HepG2 (cell line): ENCODE data around the gene GPLD1. TPM values are rescaled to one million over a fixed set of nuclear protein-coding genes. Genes with fewer than 3 reads are reported as not detected.

Source experiments
- ATAC-seq: fragments of 200-7000 bp; cut with Tn5 transposase; 3 replicates; pipeline ENCODE4 v1.9.1; 2020; ENCODE audit warnings: mild to moderate bottlenecking, moderate library complexity
- BruUV-seq: library from RNA; stranded (reverse); fragments of 400-500 nt; replicated peaks from 2 replicates; lab custom pipeline; 2021; lab: Mats Ljungman, UMichigan
- CTCF ChIA-PET: fragments of 300-600 bp; formaldehyde crosslinking; extraction: SDS; loops from one replicate; lab custom pipeline; 2021; ENCODE audit warnings: low total read pairs, inconsistent platforms, low intra/inter-chr PET ratio; lab: Yijun Ruan, JAX
- POLR2A ChIA-PET: fragments of 350-600 bp; sonication (Branson Sonifier 250); formaldehyde crosslinking; loops from one replicate; lab custom pipeline; 2020; ENCODE audit warnings: antibody characterized with exemption, inconsistent platforms; lab: Yijun Ruan, JAX
- DNase-seq: peaks from one replicate; pipeline ENCODE4 v3.0.0-alpha.2; 2015; ENCODE audit warnings: low spot score
- FAIRE-seq: peaks from 3 replicates; lab custom pipeline; 2011; peaks lifted over from hg19 to GRCh38; lab: Jason Lieb, UNC
- H2AFZ ChIP-seq: one replicate; pipeline ENCODE4 v1.6.1; 2011; ENCODE audit warnings: low read length, inconsistent platforms
- H3K27ac ChIP-seq: fragments of 300-600 bp; 3 replicates; pipeline ENCODE4 v1.8.0; 2011; ENCODE audit warnings: mixed run types, mild to moderate bottlenecking, mixed read lengths, low read length, inconsistent platforms; ENCODE audit not compliant: insufficient read depth; ENCODE audit errors: extremely low read length
- H3K27me3 ChIP-seq, 2 experiments: fragments of 200-600 bp in 1 of 2; 2 replicates in 1 of 2; 3 replicates in 1 of 2; pipeline versions ENCODE4 v1.6.0 to v1.8.0; 2011; ENCODE audit warnings: low read length in 2 of 2, mild to moderate bottlenecking in 2 of 2, moderate library complexity in 2 of 2, inconsistent platforms in 1 of 2; ENCODE audit not compliant: insufficient read depth in 2 of 2, control insufficient read depth in 1 of 2
- H3K36me3 ChIP-seq, 2 experiments: fragments of 200-600 bp in 1 of 2; replicated peaks in 1 of 2; 2 replicates in 1 of 2; 3 replicates in 1 of 2; pipeline versions ENCODE4 v1.5.1 to v1.8.0; 2011; ENCODE audit warnings: low read length in 2 of 2, inconsistent platforms in 1 of 2; ENCODE audit not compliant: insufficient read depth in 2 of 2, control insufficient read depth in 1 of 2
- H3K4me1 ChIP-seq: 2 replicates; pipeline ENCODE4 v1.5.1; 2012; ENCODE audit warnings: low read length, inconsistent platforms; ENCODE audit not compliant: insufficient read depth
- H3K4me2 ChIP-seq: 2 replicates; pipeline ENCODE4 v1.6.0; 2011; ENCODE audit warnings: low read depth, low read length, inconsistent platforms
- H3K4me3 ChIP-seq, 3 experiments: fragments of 200-600 bp in 1 of 3; sonication (generic), shearing (Covaris generic) in 1 of 3; replicated peaks in 1 of 3; 2 replicates each; pipeline ENCODE4 v1.5.1; 2011 to 2016; ENCODE audit warnings: low read length in 3 of 3, inconsistent platforms in 2 of 3, low read depth in 2 of 3, mild to moderate bottlenecking in 2 of 3, control low read depth in 1 of 3, mixed read lengths in 1 of 3; ENCODE audit not compliant: insufficient read depth in 1 of 3
- H3K79me2 ChIP-seq: one replicate; pipeline ENCODE4 v1.6.1; 2011; ENCODE audit warnings: low read length, inconsistent platforms; ENCODE audit not compliant: insufficient read depth
- H3K9ac ChIP-seq: 2 replicates; pipeline ENCODE4 v1.6.0; 2011; ENCODE audit warnings: mild to moderate bottlenecking, low read depth, low read length, inconsistent platforms; ENCODE audit not compliant: insufficient read depth
- H3K9me3 ChIP-seq: 2 replicates; pipeline ENCODE4 v1.5.1; 2012; ENCODE audit warnings: mild to moderate bottlenecking, low read length
- H4K20me1 ChIP-seq: 2 replicates; pipeline ENCODE4 v1.6.0; 2011; ENCODE audit warnings: inconsistent platforms, mild to moderate bottlenecking, low read length, moderate library complexity; ENCODE audit not compliant: insufficient read depth
- BHLHE40 ChIP-seq: IDR thresholded peaks from 2 replicates; pipeline ENCODE4 v1.6.1; 2011; ENCODE audit warnings: low read length, improper control_type of control experiment
- KAT8 ChIP-seq: IDR thresholded peaks from 2 replicates; pipeline ENCODE4 v1.6.1; 2016; ENCODE audit warnings: missing genetic modification reagents, missing compliant biosample characterization
- KDM2A ChIP-seq: sonication (generic); formaldehyde crosslinking; IDR thresholded peaks from 2 replicates; pipeline ENCODE4 v1.4.0; 2020; ENCODE audit warnings: low read depth, missing genetic modification reagents, borderline replicate concordance
- NRL ChIP-seq: sonication (generic); formaldehyde crosslinking; IDR thresholded peaks from 2 replicates; pipeline ENCODE4 v1.5.0; 2020; ENCODE audit warnings: missing genetic modification reagents, mild to moderate bottlenecking, moderate library complexity, borderline replicate concordance
- RBAK ChIP-seq: sonication (generic); formaldehyde crosslinking; IDR thresholded peaks from 2 replicates; pipeline ENCODE4 v1.5.1; 2020; ENCODE audit warnings: mild to moderate bottlenecking, missing genetic modification reagents
- SPEN ChIP-seq: sonication (generic); formaldehyde crosslinking; IDR thresholded peaks from 2 replicates; pipeline ENCODE4 v1.5.1; 2020; ENCODE audit warnings: low read depth, mild to moderate bottlenecking, missing genetic modification reagents
- WIZ ChIP-seq: sonication (generic); formaldehyde crosslinking; IDR thresholded peaks from 2 replicates; pipeline ENCODE4 v1.5.1; 2020; ENCODE audit warnings: mild to moderate bottlenecking, missing genetic modification reagents
- ZNF382 ChIP-seq: sonication (generic); formaldehyde crosslinking; IDR thresholded peaks from 2 replicates; pipeline ENCODE4 v1.5.0; 2020; ENCODE audit warnings: missing genetic modification reagents, mild to moderate bottlenecking, borderline replicate concordance
- WGBS: methylation state at CpG from one replicate; pipeline ENCODE4 v1.1.6; 2017; ENCODE audit warnings: low lambda C conversion rate; 5-methylcytosine and 5-hydroxymethylcytosine counted together
- in situ Hi-C: cut with HindIII; loops from 2 replicates; pipeline ENCODE4 v1.10.0; 2017; ENCODE audit warnings: low pct_unique_long_range_greater_than_20kb; ENCODE audit not compliant: extremely low pct_ligation_motif_present
- intact Hi-C: fragments of 100-400 bp; cut with micrococcal nuclease; formaldehyde crosslinking; loops from one replicate; pipeline ENCODE4 v1.10.0; 2022; ENCODE audit not compliant: unreplicated experiment
- polyA plus RNA-seq, 8 experiments: library from polyadenylated mRNA; depleted of rRNA in 3 of 8; stranded (reverse) in 7 of 8; unstranded in 1 of 8; fragments of >200 nt; fragmentation: Illumina TruSeq in 4 of 8; extraction: Trizol in 4 of 8; gene quantifications; 2 replicates each; pipeline versions ENCODE4 v1.2.1 to v1.2.3, GENCODE V29; 2011 to 2016; ENCODE audit warnings: low read depth in 4 of 8, missing spikeins in 1 of 8, mixed read lengths in 1 of 8; ENCODE audit not compliant: insufficient read depth in 1 of 8
- total RNA-seq, 5 experiments: library from RNA; depleted of rRNA; stranded (reverse); fragments of >200 nt; fragmentation: Illumina TruSeq; extraction: Trizol; gene quantifications; 2 replicates each; pipeline ENCODE4 v1.2.3, GENCODE V29; 2016; ENCODE audit warnings: low read depth in 1 of 5
- TF ChIP-seq, protein P1 (sequence below): sonication (generic); formaldehyde crosslinking; IDR thresholded peaks from 2 replicates; pipeline ENCODE4 v1.4.0; 2020; ENCODE audit warnings: missing genetic modification reagents
- TF ChIP-seq, protein P2 (sequence below): sonication (generic); formaldehyde crosslinking; IDR thresholded peaks from 2 replicates; pipeline ENCODE4 v1.5.1; 2020; ENCODE audit warnings: missing genetic modification reagents, mild to moderate bottlenecking, borderline replicate concordance
- TF ChIP-seq, protein P3 (sequence below): sonication (generic); formaldehyde crosslinking; IDR thresholded peaks from 2 replicates; pipeline ENCODE4 v1.8.0; 2022; ENCODE audit warnings: mild to moderate bottlenecking, missing genetic modification reagents, borderline replicate concordance

GPLD1 gene
- total and polyA plus RNA-seq, 2 of the 13 experiments (the other 11 are each of a cell fraction or from before 2014, with no cell fraction given), result 6.2 to 7.6 TPM

DNA sequence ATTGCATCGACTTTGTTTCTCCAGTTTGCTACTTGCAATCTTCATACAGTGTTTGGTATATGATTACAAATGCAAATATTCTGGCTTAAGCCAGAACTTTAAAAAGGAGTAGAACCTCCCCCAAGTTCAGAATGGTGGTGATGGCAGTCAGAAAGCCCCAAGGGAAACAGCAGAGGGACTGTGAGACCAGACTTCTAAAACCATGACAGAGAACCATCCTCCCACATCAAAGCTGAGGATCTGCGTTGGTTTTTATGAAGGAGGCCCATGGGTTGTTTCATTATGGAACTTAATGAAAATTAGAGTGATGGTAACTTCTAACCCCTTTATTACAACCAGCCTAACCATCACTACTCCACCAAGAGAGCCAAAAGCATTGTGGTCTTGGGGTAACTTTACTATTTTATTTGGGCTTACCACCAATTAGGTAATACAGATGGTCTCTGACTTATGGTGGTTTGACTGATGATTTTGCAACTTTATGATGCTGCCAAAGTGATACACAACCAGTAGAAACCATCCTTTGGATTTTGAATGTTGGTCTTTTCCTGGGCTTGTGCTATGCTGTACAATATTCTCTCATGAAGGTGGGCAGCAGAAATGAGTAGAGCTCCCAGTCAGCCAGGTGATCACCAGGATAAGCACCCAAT lies 97.5 kb downstream of the GPLD1 start:
- Histone ChIP-seq H3K4me1 (peaks cover 38% of the 10 kb centered on the region), H3K4me3 (no peak overlapping the region), H3K36me3 (no peaks in the 10 kb centered on the region), H3K4me2 (no peak overlapping the region), H3K9me3 (peaks cover 8% of the 10 kb centered on the region), H3K9ac (no peak overlapping the region), H3K27ac (no peak overlapping the region), H3K27me3 (no peaks in the 10 kb centered on the region), H4K20me1 (no peaks in the 10 kb centered on the region), H3K79me2 (no peaks in the 10 kb centered on the region), H2AFZ (no peak overlapping the region)
- no peak for FAIRE-seq
- CTCF ChIA-PET, result no interaction called here
- BruUV-seq, result no TSS peak
- TF ChIP-seq ZNF382 (CRISPR knock-in tag) (no peak), SPEN (CRISPR knock-in tag) (no peak), KAT8 (CRISPR knock-in tag) (no peak), NRL (CRISPR knock-in tag) (no peak), KDM2A (CRISPR knock-in tag) (no peak), BHLHE40 (no peak), RBAK (CRISPR knock-in tag) (no peak), WIZ (CRISPR knock-in tag) (no peak)
- TF ChIP-seq, protein P1, sequence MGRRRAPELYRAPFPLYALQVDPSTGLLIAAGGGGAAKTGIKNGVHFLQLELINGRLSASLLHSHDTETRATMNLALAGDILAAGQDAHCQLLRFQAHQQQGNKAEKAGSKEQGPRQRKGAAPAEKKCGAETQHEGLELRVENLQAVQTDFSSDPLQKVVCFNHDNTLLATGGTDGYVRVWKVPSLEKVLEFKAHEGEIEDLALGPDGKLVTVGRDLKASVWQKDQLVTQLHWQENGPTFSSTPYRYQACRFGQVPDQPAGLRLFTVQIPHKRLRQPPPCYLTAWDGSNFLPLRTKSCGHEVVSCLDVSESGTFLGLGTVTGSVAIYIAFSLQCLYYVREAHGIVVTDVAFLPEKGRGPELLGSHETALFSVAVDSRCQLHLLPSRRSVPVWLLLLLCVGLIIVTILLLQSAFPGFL (CRISPR knock-in tag), result no peak
- TF ChIP-seq, protein P2, sequence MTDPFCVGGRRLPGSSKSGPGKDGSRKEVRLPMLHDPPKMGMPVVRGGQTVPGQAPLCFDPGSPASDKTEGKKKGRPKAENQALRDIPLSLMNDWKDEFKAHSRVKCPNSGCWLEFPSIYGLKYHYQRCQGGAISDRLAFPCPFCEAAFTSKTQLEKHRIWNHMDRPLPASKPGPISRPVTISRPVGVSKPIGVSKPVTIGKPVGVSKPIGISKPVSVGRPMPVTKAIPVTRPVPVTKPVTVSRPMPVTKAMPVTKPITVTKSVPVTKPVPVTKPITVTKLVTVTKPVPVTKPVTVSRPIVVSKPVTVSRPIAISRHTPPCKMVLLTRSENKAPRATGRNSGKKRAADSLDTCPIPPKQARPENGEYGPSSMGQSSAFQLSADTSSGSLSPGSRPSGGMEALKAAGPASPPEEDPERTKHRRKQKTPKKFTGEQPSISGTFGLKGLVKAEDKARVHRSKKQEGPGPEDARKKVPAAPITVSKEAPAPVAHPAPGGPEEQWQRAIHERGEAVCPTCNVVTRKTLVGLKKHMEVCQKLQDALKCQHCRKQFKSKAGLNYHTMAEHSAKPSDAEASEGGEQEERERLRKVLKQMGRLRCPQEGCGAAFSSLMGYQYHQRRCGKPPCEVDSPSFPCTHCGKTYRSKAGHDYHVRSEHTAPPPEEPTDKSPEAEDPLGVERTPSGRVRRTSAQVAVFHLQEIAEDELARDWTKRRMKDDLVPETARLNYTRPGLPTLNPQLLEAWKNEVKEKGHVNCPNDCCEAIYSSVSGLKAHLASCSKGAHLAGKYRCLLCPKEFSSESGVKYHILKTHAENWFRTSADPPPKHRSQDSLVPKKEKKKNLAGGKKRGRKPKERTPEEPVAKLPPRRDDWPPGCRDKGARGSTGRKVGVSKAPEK, result no peak
- TF ChIP-seq, protein P3, sequence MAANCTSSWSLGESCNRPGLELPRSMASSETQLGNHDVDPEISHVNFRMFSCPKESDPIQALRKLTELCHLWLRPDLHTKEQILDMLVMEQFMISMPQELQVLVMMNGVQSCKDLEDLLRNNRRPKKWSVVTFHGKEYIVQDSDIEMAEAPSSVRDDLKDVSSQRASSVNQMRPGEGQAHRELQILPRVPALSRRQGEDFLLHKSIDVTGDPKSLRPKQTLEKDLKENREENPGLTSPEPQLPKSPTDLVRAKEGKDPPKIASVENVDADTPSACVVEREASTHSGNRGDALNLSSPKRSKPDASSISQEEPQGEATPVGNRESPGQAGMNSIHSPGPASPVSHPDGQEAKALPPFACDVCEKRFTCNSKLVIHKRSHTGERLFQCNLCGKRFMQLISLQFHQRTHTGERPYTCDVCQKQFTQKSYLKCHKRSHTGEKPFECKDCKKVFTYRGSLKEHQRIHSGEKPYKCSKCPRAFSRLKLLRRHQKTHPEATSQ (CRISPR knock-in tag), result no peak
- WGBS, result 82% methylated on average over 2 of the region's 2 CpGs
- ATAC-seq, result no peak
- DNase-seq, result no peak
- in situ Hi-C loops (loop anchor here (10.0 kb wide), 1 partner anchor 327 kb away; no protein-coding TSS in a partner anchor), intact Hi-C loops (no loop called here)
- POLR2A ChIA-PET, result interaction anchor here (1.1 kb wide), 1 partner anchor 11 kb away, joined by 3 read pairs; the partner anchor contains the start of gene MRS2
